Chondrocyte (in vitro differentiated cells): ENCODE data around the gene SNAP91. TPM values are rescaled to one million over a fixed set of nuclear protein-coding genes. Genes with fewer than 3 reads are reported as not detected.

Source experiments
- DNase-seq: peaks from one replicate; pipeline ENCODE4 v3.0.0; 2021; ENCODE audit warnings: mixed read lengths, low spot score
- H3K27ac Mint-ChIP-seq: one replicate; pipeline ENCODE4 v1.8.0; 2021; ENCODE audit warnings: mild to moderate bottlenecking, moderate library complexity, mixed read lengths; ENCODE audit not compliant: unreplicated experiment
- H3K27me3 Mint-ChIP-seq: 2 replicates; pipeline ENCODE4 v1.8.0; 2021; ENCODE audit warnings: low read depth, mixed read lengths
- H3K36me3 Mint-ChIP-seq: 2 replicates; pipeline ENCODE4 v1.8.0; 2021; ENCODE audit warnings: low read depth, mixed read lengths
- H3K4me1 Mint-ChIP-seq: 2 replicates; pipeline ENCODE4 v1.8.0; 2021; ENCODE audit warnings: low read depth, mild to moderate bottlenecking, mixed read lengths
- H3K4me3 Mint-ChIP-seq: one replicate; pipeline ENCODE4 v1.8.0; 2021; ENCODE audit warnings: mild to moderate bottlenecking, moderate library complexity, mixed read lengths; ENCODE audit not compliant: unreplicated experiment
- H3K9me3 Mint-ChIP-seq: 2 replicates; pipeline ENCODE4 v1.8.0; 2021; ENCODE audit warnings: low read depth, mixed read lengths
- total RNA-seq: library from RNA; stranded (reverse); gene quantifications from 3 replicates; pipeline ENCODE4 v1.2.1, GENCODE V29; 2021
- TF ChIP-seq, protein P1 (sequence below): fragments of 200-600 bp; sonication (generic); IDR thresholded peaks from 2 replicates; pipeline ENCODE4 v1.5.0; 2021; ENCODE audit warnings: antibody characterized with exemption, mild to moderate bottlenecking, moderate library complexity

SNAP91 gene
- total RNA-seq, 1 donor from 2014 or later, result 0.20 TPM

DNA sequence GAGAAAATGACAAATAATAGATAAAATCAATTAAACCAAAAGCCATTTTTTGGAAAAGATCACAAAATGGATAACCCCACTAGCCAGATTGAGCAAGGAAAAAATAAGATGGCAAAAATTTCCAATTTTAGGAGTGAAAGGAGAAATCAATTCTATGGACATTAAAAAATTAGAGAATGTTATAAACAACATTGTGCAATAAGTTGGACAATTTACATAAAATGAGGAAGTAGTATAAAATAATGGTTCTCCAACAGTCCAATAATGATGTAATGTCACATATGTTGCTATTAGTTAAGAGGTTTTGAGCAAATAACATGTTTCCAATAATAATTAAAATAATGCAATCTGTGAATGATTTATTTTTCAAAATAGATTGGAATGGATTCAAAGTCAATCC is 3.1 kb upstream of the SNAP91 start:
- DNase-seq, result no peak
- Mint-ChIP-seq H3K36me3 (peaks cover 6% of the 10 kb centered on the region), H3K4me1 (peaks cover 12% of the 10 kb centered on the region), H3K4me3 (no peak overlapping the region), H3K9me3 (peaks cover 12% of the 10 kb centered on the region), H3K27ac (no peak overlapping the region), H3K27me3 (peaks cover 41% of the 10 kb centered on the region)
- TF ChIP-seq, protein P1, sequence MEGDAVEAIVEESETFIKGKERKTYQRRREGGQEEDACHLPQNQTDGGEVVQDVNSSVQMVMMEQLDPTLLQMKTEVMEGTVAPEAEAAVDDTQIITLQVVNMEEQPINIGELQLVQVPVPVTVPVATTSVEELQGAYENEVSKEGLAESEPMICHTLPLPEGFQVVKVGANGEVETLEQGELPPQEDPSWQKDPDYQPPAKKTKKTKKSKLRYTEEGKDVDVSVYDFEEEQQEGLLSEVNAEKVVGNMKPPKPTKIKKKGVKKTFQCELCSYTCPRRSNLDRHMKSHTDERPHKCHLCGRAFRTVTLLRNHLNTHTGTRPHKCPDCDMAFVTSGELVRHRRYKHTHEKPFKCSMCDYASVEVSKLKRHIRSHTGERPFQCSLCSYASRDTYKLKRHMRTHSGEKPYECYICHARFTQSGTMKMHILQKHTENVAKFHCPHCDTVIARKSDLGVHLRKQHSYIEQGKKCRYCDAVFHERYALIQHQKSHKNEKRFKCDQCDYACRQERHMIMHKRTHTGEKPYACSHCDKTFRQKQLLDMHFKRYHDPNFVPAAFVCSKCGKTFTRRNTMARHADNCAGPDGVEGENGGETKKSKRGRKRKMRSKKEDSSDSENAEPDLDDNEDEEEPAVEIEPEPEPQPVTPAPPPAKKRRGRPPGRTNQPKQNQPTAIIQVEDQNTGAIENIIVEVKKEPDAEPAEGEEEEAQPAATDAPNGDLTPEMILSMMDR, result no peak

DNA sequence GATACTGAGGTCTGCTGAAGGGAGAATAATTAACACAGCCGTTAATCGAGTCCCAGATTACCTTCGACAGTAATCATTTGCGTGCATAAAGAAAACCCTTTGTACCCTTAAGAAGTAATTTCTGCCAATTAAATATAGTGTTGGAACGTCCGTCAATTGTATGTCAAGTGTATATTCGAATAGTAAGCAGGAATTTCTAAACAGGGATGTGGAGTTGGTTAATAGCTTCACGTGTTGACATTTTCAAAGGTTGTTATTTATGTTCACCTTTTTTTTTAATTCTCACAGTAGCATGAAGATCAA is 798 bp upstream of the SNAP91 start:
- H3K36me3 Mint-ChIP-seq, result peaks cover 6% of the 10 kb centered on the region
- H3K27ac Mint-ChIP-seq, result no peak overlapping the region
- peaks cover 53% of the 10 kb centered on the region for H3K27me3 Mint-ChIP-seq
- TF ChIP-seq, protein P1, result no peak
- no peak for DNase-seq
- peaks cover 12% of the 10 kb centered on the region for H3K9me3 Mint-ChIP-seq
- peak overlapping the region; percentile 76 for H3K4me3 Mint-ChIP-seq
- H3K4me1 Mint-ChIP-seq, result peaks cover 12% of the 10 kb centered on the region

DNA sequence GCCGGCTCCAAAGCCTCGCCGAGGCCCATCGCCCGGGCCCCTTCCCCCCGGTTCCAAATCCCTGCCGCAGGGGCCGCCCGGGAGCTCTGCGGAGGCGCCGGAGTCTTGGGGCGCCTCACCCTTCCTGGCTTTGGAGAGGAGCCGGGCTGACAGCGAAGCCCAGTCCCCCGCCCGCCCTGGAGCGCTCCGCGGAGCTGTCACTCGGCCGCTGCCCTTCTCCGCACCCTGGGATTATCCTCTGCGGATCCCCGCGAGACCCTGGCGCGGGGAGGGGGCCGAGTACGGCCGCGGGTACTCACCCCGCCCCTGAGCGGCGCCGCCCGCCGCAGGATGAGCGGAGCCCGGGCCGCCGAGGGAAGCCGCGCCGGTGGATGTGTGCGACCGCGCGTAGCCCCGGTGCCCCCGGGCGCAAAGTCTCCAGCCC is 343 bp downstream of the SNAP91 start:
- peak overlapping the region; percentile 76 for H3K4me3 Mint-ChIP-seq
- no peak for DNase-seq

DNA sequence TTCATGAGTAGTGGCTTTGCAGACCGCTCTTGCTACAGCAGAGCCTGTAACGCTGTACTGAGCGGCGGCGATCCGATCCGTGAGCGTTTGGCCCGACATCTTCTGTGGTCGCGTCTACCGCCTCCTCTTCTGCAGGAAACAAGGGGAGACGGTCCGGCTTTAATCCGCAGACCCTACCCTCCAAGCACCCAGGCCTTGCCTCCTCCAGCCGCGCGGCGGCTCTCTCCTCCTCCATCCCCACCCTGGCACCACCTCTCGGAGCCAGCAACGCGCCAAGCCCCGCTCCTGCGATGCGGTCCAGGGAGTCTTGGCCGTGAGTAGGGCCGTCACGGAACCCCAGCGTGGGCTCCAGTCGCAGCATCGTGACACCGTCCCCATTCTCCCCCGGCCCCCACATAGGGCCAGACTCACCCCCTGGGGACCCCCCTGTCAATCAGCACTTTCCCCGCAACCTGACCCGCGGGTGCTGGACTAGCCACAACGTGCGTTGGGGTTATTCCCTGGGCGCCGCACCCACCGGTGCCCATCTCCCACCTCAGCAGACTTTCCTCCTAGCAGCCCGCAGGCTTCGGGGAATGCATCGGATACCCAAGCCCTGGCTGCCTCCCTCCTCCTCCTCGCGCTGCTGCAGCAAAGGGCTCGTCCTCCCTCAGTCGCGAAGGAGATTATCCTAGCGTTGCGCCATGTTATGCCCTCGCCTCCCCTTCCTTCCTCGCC is 914 bp downstream of the SNAP91 start:
- Mint-ChIP-seq H3K27me3 (peaks cover 52% of the 10 kb centered on the region), H3K27ac (no peak overlapping the region), H3K9me3 (peaks cover 12% of the 10 kb centered on the region), H3K36me3 (peaks cover 6% of the 10 kb centered on the region), H3K4me1 (peaks cover 12% of the 10 kb centered on the region), H3K4me3 (peak overlapping the region; percentile 71)
- DNase-seq, result no peak
- TF ChIP-seq, protein P1, result no peak

More for the DNA sequence above, 343 bp downstream of the SNAP91 start:
- TF ChIP-seq, protein P1, result peak; percentile 5
- peaks cover 6% of the 10 kb centered on the region for H3K36me3 Mint-ChIP-seq
- H3K9me3 Mint-ChIP-seq, result peaks cover 12% of the 10 kb centered on the region
- H3K4me1 Mint-ChIP-seq, result peaks cover 12% of the 10 kb centered on the region
- no peak overlapping the region for H3K27ac Mint-ChIP-seq
- peaks cover 54% of the 10 kb centered on the region for H3K27me3 Mint-ChIP-seq

DNA sequence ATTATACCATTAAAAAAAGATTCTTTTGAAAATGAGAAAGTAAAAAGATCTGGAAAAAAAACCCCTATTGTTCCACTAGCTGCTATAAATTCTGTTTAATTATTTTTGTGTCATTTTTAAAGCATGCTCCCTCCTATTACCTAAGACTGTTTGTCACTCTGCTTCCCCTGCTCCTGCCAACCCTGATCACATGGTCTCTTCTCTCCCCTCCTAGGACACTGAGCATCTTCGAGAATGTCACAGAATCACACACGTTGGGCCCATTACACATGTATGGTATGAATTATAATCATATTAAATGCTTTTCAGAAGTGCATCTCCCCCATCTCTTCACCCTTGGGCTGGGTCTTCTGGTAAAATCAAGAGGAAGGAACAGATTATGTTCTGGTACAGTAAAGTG is 6.2 kb downstream of the SNAP91 start:
- Mint-ChIP-seq H3K27me3 (peaks cover 54% of the 10 kb centered on the region), H3K27ac (no peak overlapping the region), H3K4me1 (peaks cover 1% of the 10 kb centered on the region), H3K9me3 (no peaks in the 10 kb centered on the region), H3K4me3 (no peak overlapping the region), H3K36me3 (peaks cover 2% of the 10 kb centered on the region)
- no peak for DNase-seq
- TF ChIP-seq, protein P1, result no peak
